GM19025 (cell line): ENCODE results near the gene ARFGEF2.
"Not testable (repeated sequence)": the region's sequence is repeated elsewhere in the genome, so short reads cannot be mapped to it uniquely, and the experiment has no call there.

ENCODE experiments used
- ATAC-seq: cut with Tn5 transposase; IDR thresholded peaks from one replicate; pipeline ENCODE4 v1.9.1; 2021; ENCODE audit warnings: mild to moderate bottlenecking, low read depth, moderate library complexity; ENCODE audit not compliant: unreplicated experiment

Gene ARFGEF2

DNA sequence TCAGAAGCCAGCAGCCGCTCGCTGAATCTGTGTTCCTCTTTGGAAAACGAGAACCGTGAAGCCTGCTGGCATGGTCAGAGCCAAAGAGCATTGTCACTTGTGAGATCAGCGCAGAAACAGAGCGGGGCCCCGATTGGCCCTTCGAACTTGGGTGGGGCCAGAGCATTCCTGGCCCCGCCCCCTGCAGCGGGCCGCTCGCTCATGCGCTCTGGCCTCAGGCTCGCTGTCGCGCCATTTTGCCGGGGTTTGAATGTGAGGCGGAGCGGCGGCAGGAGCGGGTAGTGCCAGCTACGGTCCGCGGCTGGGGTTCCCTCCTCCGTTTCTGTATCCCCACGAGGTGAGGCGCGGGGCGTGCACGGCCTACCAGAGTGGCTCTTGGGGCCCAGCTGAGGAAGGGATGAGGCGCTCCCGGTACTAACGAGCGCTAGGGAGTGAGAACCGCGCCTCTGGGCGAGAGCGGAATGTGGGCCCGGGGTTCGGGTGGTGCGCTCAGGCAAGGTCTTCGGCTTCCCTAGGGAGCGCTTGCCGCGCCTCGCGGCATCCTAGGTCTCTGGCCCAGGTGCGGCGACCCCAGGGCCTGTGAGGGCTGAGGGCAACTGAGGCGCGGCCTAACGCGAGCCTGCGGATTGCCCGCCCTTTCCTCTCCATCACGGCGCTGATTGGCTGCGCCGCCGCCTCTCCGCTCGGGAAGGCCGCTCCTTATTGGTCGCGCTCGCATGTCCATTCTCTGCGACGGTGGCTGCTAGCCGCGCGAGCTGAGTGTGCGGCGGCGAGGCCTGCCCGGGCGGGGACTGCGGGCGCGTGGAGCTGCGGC is 124.8 kb downstream of the ARFGEF2 start, which contains the start of gene CSE1L:
TSS of gene CSE1L (plus strand) at position 226 of the 814 bp plus-strand sequence. CDS start 12,152 bp downstream, outside the sequence.
- ATAC-seq: peak; percentile 84

DNA sequence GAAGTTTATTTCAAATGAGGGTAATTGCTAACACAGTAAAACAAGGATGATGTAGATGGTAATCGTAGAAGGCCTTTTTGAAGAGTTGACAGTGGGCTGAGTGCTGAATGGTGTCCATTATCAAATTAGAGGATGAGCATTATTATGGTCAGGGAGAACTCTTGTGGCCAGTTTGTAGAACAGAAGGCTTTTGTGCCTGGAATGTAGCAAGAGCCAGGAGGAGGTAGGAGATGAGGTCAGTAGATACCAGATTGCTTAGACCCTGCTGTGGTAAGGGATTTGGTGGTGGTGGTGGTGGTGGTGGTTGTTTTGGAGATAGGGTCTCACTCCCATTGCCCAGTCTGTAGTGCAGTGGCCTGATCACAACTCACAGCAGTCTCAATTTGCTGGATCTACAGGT is 130.8 kb downstream of the ARFGEF2 start:
- ATAC-seq: no peak

DNA sequence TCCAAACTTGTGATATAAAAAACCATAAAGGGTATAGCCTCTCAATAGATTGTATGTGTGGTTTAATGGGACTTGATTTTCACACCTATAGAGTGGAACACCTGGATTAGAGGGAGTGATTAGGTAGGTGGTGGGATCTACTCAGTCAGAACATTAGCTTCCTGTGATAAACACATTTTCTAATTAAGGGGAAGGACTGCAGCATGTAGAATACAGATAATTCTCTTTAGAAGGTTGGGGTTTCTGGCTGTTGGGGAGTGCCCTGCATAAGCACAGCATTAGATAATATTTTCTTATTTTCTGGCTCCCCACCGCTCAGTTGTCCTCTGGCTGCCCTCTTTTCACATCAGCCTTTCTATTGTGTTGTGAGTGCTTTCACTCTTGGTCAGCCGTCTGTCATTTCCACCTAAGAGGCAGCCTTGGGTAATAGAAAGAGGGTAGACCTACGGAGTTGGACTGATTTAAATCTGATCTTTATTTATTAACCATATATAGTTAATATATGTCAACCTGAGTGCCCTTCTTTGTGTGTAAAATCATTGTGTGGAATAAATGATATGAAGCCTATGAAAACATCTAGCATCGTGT is 132.6 kb downstream of the ARFGEF2 start:
- ATAC-seq: peak; percentile 46

DNA sequence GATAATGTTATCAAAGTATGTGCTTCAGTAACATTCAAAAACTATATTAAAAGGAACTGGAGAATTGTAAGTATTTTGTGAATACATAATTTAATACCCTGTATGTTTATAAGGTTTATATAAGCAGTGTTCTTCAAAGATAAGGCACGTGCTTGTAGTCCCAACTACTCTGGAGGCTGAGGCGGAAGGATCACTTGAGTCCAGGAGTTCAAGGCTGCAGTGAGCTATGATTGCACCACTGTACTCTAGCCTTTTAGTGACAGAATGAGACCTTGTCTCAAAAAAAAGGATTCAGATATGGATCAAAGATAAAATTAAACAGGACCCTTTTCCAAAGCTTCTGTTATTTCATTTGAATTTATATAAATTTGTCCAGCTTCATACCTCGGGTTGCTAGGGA is 141.8 kb downstream of the ARFGEF2 start:
- no peak for ATAC-seq

DNA sequence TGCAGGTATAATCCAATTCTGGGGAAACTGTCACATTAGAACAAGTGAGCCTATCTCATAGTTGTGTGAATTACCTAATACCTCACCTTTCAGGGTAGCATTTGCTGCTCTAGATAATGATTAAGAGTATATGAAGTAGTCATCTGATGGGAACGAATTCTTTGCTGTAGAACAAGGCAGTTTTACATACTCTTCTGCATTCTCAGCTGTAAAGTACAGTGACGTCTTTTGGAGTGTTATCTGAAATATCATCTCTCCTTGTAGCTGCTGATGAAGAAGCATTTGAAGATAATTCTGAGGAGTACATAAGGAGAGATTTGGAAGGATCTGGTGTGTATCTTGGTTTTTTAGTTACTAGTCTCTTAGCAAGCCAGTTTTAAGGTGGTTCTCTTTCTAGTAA is 153.0 kb downstream of the ARFGEF2 start:
- ATAC-seq: no peak

DNA sequence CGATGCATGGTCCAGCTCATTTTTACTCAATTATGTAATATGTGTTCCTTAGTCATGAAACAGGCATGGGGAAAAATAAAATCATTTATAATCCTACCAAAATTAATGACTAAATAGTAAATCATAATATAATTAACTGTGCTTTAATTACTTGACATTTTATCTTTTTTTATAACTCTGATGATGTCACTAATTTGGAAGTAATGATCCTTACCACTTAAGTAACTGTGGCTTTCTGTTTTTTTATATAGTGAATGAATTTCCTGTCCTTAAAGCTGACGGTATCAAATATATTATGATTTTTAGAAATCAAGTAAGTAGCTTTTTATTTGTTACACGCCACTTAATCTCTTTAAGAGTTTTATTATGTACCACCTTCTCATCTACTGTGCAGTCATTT is 156.8 kb downstream of the ARFGEF2 start:
- ATAC-seq: no peak

DNA sequence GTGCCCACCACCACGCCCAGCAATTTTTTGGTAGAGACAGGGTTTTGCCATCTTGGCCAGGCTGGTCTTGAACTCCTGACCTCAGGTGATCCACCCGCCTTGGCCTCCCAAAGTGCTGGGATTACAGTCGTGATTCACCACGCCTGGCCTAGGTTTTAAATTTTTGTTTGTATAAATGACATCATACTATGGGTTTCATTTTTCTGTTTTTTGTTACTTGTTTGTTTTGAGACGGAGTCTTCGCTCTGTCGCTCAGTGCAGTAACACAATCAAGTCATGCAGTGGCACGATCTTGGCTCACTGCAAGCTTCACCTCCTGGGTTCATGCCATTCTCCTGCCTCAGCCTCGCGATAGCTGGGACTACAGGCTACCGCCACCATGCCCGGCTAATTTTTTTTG is 160.8 kb downstream of the ARFGEF2 start:
- ATAC-seq: not testable (repeated sequence)
